ENCODE results near the gene TPO.
"Not testable (repeated sequence)": the region's sequence is repeated elsewhere in the genome, so short reads cannot be mapped to it uniquely, and the experiment has no call there.

The TPO gene

DNA sequence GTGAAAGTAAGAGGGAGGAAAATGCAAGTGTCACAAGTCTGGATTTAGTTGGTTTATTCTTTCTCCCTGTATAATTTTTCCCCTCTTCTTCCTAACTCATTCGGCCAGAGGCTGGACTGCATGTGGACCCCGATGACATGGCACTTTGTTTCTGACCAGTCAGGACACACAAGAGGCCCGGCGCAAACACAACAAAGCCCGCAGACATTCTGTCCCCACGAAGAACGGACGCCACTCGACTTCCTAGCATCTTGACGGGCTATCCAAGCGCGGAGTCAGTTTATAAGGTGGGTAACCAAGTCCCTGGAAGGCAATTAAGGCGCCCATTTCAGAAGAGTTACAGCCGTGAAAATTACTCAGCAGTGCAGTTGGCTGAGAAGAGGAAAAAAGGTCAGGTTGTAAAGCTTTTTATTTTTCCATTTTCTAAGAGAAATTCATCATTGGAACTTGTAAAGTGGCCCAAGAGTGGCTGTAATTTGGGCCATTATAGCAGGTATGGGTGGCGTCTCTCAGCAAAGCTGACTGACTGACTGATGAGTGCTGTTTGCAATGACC lies at the start of gene TPO:
Gene TPO (plus strand): TSS at position 308 of the 555 bp plus-strand sequence. CDS start 946 bp downstream, outside the sequence.
- no peak for FAIRE-seq
- DNase-seq (ENCODE audit: low spot score), result no peak

DNA sequence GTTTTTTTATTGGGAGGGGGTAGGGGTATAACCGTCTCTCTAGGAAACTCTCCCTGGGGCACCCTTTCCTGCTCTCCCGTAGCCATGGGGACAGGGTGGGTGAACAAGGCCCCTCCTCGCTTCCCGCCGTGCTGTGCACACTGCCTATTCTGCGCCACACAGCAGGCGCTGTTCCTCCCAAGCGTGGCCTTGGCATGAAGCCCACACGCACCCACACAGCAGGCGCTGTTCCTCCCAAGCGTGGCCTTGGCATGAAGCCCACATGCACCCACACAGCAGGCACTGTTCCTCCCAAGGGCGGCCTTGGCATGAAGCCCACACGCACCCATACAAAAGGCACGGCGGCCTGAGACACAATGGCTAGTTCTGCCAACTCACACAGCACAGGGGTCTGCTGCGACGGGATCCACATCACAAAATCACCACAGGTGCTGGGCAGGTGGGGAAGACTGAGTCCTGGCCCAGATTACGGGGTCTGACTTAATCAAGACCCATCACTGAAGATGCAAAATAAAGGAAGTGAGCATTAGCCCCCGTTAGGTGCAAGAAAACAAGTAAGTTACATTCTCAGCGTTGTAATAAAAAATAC lies 46.6 kb upstream of the TPO start:
- DNase-seq (ENCODE audit: low spot score), result no peak
- FAIRE-seq, result no peak

DNA sequence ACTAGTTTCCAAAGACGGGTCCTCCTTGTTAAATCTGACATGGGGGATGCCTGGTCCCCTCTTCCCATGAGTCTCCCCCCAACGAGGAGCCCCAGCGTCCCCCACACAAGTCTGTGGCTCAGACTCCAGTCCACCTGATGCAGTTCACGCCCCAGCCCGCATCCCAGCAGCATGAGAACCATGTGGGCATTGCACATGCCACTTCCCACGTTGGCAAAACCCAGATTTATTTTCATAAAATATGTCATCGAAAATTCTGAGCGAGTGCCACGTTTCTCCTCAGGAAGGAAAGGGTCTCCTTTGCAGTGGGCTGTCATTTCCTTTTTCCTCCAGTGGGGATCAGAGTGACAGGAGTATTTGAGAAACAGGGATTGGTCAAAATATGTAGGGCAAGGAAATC lies 45.7 kb upstream of the TPO start:
- no peak for FAIRE-seq
- no peak for DNase-seq (ENCODE audit: low spot score)

DNA sequence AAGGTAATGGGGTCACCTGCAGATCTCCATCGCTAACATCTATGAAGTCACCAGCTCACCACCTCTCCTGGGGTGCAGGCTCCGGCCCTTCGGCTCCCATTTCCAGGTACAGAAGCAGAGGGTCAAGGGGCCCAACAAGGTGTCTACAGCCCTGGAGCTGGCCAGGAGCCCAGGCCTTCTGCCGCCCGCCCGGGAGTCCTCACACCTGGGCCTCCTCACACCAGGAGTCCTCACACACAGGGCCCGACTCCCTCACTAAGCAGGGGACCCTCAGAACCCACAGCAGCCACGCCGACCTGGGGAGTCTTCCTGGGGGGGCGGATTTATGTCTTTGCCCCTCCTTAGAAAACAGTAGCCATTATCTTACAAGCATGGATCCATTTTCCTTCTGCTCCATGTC lies 43.4 kb upstream of the TPO start:
- no peak for DNase-seq (ENCODE audit: low spot score)

DNA sequence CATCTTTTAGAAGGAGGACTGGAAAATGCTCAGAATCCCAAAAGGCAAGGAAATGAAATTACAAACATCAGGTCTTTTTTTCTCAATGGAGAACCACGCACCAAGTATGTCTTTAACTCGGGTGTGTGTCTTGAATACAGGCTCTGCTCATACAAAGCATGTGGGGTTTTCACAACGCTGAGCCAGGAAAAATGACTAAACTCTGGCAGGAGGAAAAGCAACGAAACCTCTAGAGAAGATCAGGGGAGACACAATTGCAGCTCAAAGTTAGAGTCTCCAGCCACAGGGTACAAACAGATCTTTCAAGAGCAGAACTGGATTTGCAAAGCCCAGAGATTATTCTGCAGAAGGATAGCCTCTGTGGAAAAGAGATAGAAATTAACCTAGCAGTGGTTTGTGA lies 42.8 kb upstream of the TPO start:
- no peak for FAIRE-seq
- DNase-seq (ENCODE audit: low spot score), result no peak

More for the DNA sequence above, 43.4 kb upstream of the TPO start:
- no peak for FAIRE-seq

DNA sequence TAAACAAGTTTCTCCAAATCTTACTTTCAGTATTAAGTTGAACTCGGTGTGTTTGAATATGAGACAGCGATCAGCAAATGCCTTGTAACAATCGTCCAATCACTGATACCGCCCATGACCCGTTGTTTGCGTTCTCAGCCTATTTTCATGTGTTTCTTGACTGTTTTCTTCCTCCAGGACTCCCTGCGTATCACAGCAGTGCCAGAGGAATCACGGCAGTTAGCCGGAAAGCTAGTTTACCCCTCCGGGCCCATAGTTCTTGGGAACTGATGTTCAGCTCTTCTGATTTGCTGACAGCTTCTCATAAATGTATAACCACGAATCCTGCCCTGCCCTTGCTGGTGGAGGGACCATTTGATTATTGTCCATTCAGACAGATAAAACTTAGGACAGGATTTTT lies 42.2 kb upstream of the TPO start:
- no peak for FAIRE-seq

DNA sequence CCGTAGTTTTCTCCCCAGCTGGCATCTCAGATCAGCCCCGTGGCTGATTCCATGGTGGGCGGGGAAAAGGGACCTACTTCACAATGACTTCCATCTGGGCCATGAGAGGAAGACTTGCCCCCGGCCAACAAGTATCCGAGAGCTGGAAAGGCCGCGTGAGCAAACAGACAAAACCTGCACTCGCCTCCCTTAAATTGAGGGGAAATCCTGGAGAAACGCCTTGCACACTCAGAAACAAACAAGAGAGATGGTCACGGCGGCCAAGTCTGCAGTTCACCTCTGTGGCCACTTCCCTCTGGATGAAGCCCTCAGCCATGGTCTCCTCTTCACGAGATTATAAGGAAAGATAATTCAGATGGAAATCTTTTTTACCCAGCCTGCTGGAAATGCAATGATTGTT lies 39.4 kb upstream of the TPO start:
- no peak for DNase-seq (ENCODE audit: low spot score)
- no peak for FAIRE-seq

More for the DNA sequence above, 42.2 kb upstream of the TPO start:
- no peak for DNase-seq (ENCODE audit: low spot score)

DNA sequence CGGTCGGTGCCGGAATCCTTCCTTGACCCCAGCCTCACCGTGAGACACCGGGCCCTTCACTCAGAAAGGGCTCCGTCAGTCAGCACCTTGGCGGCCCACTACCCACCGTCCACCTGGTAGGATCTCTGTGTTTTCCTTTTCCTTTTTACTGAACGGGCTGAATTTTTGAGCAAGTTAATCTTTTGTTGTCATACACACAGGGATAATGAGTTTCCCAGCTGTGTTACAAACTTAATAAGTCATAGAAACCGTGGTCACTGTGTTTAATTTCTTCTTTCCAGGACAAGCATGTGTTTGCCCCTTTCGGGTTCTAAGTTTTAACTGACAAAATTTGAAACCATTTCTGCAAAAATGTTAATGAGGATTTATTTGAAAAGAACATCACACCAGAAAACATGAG lies 39.0 kb upstream of the TPO start:
- DNase-seq (ENCODE audit: low spot score), result no peak
- no peak for FAIRE-seq

DNA sequence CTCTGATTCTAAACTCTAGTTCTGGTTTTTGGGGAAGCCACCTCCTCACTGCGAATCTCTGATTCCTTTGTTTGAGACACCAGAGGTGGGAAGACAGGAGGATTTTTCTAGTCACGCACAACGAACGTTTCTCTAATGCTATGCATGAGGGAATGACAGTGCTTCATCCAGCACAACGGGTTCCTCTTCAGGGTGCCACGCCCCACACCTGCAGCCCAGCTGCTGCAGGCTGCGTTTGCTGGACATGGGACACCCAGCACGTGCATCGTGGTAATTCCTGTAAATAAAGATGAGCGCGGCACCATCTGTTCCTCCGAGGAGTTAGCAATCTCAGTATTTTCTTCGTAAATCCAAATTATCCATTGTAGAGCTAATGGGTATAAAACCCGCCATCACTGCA lies 37.5 kb upstream of the TPO start:
- DNase-seq (ENCODE audit: low spot score) (no peak), FAIRE-seq (no peak)

DNA sequence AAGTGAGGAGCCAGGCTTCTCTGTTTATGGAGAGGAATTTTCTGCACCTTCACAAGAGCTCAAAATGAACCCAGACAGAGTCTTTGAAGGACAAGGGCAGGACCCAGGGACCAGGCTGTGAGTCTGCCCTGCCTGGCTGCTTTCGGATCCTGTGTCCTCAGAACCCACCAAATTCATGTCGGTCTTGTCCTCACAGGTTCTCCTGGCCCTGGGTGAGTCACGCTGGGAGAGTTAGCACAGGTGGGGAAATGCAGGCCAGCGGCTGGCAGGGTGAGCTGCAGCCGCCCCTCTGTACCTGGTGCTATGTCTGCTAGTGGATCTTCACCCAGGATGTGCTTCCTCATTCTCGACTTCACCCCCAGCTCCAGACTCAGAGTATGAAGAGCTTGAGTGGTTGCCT lies 35.8 kb upstream of the TPO start:
- DNase-seq (ENCODE audit: low spot score) (no peak), FAIRE-seq (no peak)

DNA sequence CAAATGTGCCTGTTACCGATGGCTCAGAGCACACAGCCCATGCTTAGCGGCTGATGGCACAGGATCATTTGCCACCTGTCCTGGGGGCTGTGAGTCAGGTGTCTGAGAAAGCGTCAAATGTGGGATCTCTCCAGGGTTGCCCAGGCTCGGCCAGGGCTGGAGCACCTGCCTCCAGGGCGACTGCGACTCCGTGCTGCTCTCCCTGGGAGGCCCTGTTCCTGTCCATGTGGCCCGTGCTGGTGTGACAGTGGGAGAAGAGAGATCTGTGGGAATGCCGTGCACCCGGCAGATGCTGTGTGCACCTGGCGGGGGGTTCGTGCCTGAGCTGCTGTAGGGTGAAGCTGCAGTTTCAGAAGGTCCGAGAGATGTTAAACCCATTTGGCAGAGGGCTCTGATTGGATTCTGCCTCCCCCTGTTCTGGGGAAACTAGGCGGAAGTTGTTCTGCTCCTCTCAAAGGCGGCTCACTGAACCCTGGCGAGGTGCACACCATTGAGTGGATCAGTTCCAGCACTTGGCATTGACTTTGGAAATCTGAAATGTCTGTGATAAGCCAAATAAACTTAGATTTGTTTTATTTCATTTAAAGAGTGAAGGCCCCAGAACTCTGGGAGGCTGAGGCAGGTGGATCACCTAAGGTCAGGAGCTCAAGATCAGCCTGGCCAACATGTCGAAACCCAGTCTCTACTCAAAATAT lies 34.7 kb upstream of the TPO start:
- FAIRE-seq (no peak), DNase-seq (ENCODE audit: low spot score) (no peak)

DNA sequence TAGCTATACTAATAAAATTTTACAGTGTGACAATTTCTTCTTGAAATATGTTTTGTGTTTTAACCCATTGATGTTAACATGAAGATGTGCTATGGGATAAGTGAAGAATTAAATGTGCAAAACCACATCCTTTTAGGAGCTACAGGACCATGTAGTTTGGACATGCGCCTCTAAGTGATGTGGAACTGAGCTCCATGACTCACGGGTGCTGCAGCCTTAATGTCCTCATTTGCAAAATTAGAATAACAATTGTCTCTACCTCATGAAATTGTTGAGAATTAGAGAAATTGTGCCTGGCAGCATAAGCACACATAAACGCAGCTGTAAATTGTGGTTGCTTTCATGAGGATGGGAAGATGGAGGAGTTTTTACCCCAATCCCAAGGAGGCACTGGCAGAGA lies 31.6 kb upstream of the TPO start:
- FAIRE-seq (no peak), DNase-seq (ENCODE audit: low spot score) (no peak)

DNA sequence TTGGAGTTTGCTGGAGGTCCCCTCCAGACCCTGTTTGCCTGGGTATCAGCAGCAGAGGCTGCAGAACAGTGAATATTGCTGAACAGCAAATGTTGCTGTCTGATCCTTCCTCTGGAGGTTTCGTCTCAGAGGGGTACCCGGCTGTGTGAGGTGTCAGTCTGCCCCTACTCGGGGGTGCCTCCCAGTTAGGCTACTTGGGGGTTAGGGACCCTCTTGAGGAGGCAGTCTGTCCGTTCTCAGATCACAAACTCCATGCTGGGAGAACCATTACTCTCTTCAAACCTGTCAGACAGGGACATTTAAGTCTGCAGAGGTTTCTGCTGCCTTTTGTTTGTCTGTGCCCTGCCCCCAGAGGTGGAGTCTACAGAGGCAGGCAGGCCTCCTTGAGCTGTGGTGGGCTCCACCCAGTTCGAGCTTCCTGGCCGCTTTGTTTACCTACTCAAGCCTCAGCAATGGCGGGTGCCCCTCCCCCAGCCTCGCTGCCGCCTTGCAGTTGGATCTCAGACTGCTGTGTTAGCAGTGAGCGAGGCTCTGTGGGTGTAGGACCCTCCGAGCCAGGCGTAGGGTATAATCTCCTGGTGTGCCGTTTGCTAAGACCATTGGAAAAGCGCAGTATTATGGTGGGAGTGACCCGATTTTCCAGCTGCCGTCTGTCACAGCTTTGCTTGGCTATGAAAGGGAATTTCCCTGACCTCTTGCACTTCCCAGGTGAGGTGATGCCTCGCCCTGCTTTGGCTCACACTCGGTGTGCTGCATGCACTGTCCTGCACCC lies 25.1 kb upstream of the TPO start:
- not testable (repeated sequence) for DNase-seq (ENCODE audit: low spot score); FAIRE-seq

DNA sequence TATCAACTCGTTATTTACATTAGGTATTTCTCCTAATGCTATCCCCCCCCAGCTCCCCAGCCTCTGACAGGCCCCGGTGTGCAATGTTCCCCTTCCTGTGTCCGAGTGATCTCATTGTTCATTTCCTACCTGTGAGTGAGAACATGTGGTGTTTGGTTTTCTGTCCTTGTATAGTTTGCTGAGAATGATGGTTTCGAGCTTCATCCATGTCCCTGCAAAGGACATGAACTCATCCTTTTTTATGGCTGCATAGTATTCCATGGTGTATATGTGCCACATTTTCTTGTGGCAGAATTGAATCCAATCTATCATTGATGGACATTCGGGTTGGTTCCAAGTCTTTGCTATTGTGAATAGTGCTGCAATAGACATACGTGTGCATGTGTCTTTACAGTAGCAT lies 23.1 kb upstream of the TPO start:
- not testable (repeated sequence) for FAIRE-seq; DNase-seq (ENCODE audit: low spot score)

DNA sequence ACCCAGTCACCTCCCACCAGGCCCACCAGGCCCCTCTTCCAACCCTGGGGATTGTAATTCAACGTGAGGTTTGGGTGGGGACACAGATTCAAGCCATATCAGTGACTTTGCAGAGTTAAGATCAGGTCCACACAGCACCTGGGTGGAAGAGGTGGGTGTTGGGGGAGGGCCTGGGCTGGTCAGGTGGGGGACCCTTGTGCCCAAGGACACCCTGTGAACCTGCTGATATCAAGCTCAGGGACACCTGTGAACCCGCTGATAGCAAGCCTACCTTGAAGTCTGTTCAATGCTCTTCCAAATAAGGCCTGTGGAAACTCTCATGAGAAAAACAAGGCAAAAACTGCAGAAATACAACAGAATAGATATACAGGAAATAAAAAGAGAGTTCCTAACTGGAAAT lies 19.9 kb upstream of the TPO start:
- FAIRE-seq (no peak), DNase-seq (ENCODE audit: low spot score) (no peak)

DNA sequence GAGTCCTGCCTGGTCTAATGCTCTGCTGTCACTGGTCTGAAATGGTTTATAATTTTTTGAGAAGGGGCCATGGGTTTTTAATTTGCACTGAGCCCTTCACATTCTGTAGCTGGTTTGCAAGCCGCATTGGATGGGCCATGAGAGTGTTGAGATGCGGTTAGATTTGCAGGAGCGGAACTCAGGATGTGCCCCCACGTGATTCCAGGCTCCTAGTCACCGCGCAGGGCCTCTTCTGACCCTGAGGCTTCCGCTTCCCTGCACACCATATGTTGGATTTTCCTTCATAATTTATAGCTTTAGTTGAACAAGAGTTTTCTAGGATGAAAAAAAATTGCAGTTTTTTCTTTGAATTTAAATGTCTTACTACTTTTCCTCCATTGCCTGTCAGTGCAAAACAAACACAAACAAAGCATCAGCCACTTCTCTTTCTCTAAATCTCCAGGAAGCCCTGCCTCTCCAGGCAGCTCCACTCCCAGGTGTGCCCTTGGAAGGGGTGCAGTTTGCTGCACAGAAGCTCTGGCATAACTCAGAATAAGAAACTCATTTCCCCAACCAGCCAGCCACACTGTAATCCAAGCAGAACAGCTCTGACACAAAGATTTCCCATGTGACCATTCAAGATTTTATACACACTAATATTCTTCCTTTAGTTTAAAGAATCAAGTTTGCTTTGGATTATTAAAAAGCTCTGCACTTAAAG lies 18.4 kb upstream of the TPO start:
- FAIRE-seq (no peak), DNase-seq (ENCODE audit: low spot score) (no peak)

DNA sequence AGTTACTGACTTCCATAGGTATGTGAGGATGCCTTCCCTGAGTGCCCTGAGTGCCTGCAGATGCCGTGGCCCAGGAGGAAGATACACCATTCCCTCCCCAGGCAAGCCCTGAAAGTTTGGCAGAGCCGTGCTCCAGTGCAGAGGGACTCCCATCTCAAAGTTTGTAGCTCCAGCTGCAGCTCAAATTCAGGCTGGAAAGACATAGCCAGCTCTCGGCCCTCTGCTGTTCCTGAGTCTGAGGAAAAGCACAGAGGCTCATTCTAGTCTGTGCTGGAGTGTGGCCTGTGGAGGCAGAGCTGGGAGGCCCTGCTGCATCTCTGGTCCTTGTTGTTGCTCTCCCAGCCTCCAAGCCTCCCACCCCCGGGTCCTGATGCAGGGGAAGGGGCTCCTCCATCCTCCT lies 15.9 kb upstream of the TPO start:
- FAIRE-seq (no peak), DNase-seq (ENCODE audit: low spot score) (no peak)

DNA sequence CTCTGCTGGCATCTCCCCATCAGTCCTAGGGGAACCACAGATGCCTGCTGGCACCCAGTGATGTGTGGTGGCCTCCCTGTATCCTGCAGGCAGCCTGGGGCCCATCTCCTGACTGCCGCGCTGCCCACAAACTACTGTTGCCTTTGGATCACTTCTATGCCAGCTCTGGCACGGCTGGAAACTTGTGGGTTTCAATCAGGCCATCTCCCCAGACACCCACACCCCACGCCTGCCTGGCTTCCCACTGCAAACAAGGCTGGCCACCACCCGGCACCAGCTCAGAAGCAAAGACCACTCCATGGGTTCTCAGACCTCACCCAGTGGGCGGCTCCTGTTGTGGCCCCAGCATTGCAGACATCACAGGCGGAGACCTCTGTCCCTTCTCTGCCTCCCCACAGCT lies 15.1 kb upstream of the TPO start:
- no peak for DNase-seq (ENCODE audit: low spot score)
- FAIRE-seq, result no peak

DNA sequence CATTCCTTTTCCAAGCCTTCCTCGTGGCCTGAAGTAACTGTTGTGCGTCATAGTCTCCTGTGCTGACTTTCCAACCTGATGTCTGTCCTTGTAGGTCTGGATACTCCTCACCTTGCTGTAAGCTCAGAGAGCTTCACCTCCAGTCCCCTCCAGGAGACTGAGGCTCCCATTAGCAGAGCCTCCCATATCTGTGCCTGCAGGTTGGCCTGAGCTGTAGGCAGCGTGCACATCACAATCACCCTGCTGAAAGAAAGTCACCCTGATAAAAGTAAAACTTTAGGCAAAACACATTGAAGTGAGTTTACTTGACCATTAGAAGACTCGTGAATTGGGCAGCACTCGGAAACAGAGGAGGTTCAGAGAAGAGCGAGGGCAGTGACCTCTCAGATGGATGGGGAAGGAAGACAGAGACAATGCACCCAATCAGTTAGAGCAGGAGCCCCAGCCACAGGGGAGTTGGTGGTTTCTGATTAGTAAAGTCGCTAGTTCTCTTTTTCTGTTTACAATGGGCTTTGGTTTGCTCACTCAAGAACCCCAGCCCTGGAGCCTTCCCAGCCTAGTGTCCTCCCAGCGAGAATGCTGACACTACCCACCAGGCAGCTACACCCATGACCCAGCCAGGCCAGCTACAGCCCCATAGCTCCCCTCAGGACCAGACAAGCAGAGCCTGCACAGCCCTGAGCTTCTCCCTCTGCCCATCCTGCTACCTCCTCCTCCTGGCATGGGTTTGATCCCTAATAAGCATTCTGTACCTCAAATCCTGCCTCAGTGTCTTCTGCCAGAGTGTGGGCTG lies 12.1 kb upstream of the TPO start:
- DNase-seq (ENCODE audit: low spot score) (no peak), FAIRE-seq (no peak)

DNA sequence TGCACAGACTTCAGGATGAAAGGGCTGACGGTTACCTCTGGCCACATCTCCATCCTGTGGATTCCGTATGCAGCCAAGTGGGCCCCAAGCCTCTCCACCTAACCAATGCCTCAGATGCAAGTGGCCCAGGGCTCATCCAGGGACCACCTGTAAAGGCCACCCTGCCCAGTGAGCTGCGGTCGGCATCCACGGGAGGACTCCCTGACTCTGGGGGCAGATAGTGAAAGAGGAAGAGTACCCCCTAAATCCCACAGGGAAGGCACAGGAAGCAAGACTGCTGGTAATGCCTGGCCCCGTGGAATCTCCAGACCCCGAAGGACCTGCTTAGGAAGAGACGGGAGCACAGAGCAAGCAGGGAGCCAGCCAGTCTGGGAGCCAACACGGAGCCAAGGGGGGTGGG lies 11.2 kb upstream of the TPO start:
- no peak for DNase-seq (ENCODE audit: low spot score)
- no peak for FAIRE-seq

DNA sequence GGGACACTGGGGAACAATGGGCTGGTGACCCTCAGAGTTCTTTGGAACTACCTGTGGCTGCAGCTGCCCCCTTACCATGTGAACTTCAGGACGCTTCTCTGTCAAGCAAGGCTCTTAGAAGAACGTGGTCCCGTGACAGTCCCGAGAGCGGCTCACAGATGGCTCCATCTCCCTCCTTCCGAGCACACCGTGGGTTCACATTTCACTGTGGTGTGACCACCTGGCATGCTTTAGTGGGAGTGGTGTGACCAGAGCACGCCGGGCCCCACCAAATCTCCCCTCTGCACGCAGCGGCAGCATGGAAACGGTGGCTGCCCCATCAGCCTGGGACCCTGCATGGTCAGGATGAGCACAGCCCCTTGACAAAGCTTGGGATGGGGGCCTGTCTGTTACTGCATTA lies 9.7 kb upstream of the TPO start:
- no peak for DNase-seq (ENCODE audit: low spot score)
- FAIRE-seq, result no peak

All from RCC 7860 (cell line).